Measurements from ENCODE around the gene TMEM225.

GRCh38 chr11:123853038-123853437 lies 32.4 kb downstream of the TMEM225 start:
- TF ChIP-seq POLR2AphosphoS5 (IDR thresholded peaks at IDR 0.05) (no peak), POLR2A (IDR thresholded peaks at IDR 0.05) (no peak)

Measured in prostate gland (tissue), 1 donor.